Endothelial cell of umbilical vein (primary cell): ENCODE measurements around the gene NPHS1. TPM values are rescaled to one million over a fixed set of nuclear protein-coding genes. Genes with fewer than 3 reads are reported as not detected.

Experiments
- BruUV-seq: library from RNA; stranded (reverse); fragments of 400-500 nt; replicated peaks from 2 replicates; lab custom pipeline; 2021; lab: Mats Ljungman, UMichigan
- CTCF ChIA-PET: fragments of 300-600, 350-600 bp; sonication (Branson Sonifier 250); formaldehyde crosslinking; loops from one replicate; lab custom pipeline; 2021; ENCODE audit warnings: antibody characterized with exemption, inconsistent platforms; lab: Charles Lee
- POLR2A ChIA-PET: fragments of 300-600, 350-600 bp; sonication (Branson Sonifier 250); formaldehyde crosslinking; loops from one replicate; lab custom pipeline; 2021; ENCODE audit warnings: antibody characterized with exemption, inconsistent platforms; lab: Charles Lee
- DNase-seq: peaks from one replicate; pipeline ENCODE4 v3.0.0-alpha.2; 2011; ENCODE audit warnings: low read depth, low spot score
- FAIRE-seq: peaks from 2 replicates; lab custom pipeline; 2011; peaks lifted over from hg19 to GRCh38; lab: Jason Lieb, UNC
- H2AFZ ChIP-seq: 2 replicates; pipeline ENCODE4 v1.6.0; 2012; ENCODE audit warnings: low read depth, low read length, control low read depth, inconsistent platforms
- H3K27ac ChIP-seq: 2 replicates; pipeline ENCODE4 v1.5.1; 2011; ENCODE audit warnings: low read depth, mild to moderate bottlenecking, control low read depth, low read length, moderate library complexity; ENCODE audit not compliant: insufficient read depth
- H3K27me3 ChIP-seq, 2 experiments: 2 replicates each; pipeline versions ENCODE4 v1.6.0 to v1.6.1; 2011; ENCODE audit warnings: low read length in 2 of 2, mixed read lengths in 1 of 2; ENCODE audit not compliant: control insufficient read depth in 2 of 2, insufficient read depth in 2 of 2
- H3K36me3 ChIP-seq, 2 experiments: 2 replicates in 1 of 2; 3 replicates in 1 of 2; pipeline ENCODE4 v1.5.1; 2011; ENCODE audit warnings: low read length in 2 of 2, mild to moderate bottlenecking in 1 of 2, moderate library complexity in 1 of 2; ENCODE audit not compliant: control insufficient read depth in 2 of 2, insufficient read depth in 2 of 2; ENCODE audit errors: extremely low read depth in 1 of 2
- H3K4me1 ChIP-seq: 3 replicates; pipeline ENCODE4 v1.5.1; 2011; ENCODE audit warnings: mild to moderate bottlenecking, low read length; ENCODE audit not compliant: control insufficient read depth, insufficient read depth; ENCODE audit errors: extremely low read depth
- H3K4me2 ChIP-seq: 2 replicates; pipeline ENCODE4 v1.6.1; 2011; ENCODE audit warnings: low read length, control low read depth, mixed read lengths; ENCODE audit not compliant: insufficient read depth
- H3K4me3 ChIP-seq, 3 experiments: fragments of 200-600 bp in 1 of 3; sonication (generic), shearing (Covaris generic) in 1 of 3; replicated peaks in 1 of 3; 2 replicates each; pipeline ENCODE4 v1.5.1; 2011 to 2016; ENCODE audit warnings: control low read depth in 3 of 3, low read length in 3 of 3, mild to moderate bottlenecking in 2 of 3, inconsistent platforms in 1 of 3, low read depth in 1 of 3, moderate library complexity in 1 of 3; ENCODE audit not compliant: insufficient read depth in 1 of 3
- H3K79me2 ChIP-seq: 2 replicates; pipeline ENCODE4 v1.6.0; 2012; ENCODE audit warnings: low read length, inconsistent platforms; ENCODE audit not compliant: control insufficient read depth, insufficient read depth
- H3K9ac ChIP-seq: replicated peaks from 2 replicates; pipeline ENCODE3; 2011; ENCODE audit warnings: low read length, control low read depth; ENCODE audit not compliant: insufficient read depth; ENCODE audit errors: extremely low read depth
- H3K9me1 ChIP-seq: replicated peaks from 3 replicates; pipeline ENCODE4 v1.6.0; 2011; ENCODE audit warnings: mild to moderate bottlenecking, low read length; ENCODE audit not compliant: control insufficient read depth, insufficient read depth; ENCODE audit errors: extremely low read depth
- H3K9me3 ChIP-seq: replicated peaks from 2 replicates; pipeline ENCODE4 v1.5.1; 2012; ENCODE audit warnings: low read length, inconsistent platforms; ENCODE audit not compliant: control insufficient read depth, insufficient read depth
- H4K20me1 ChIP-seq: replicated peaks from 2 replicates; pipeline ENCODE3; 2011; ENCODE audit warnings: mild to moderate bottlenecking, low read length; ENCODE audit not compliant: control insufficient read depth, insufficient read depth; ENCODE audit errors: extremely low read depth
- EZH2 ChIP-seq: IDR thresholded peaks from 2 replicates; pipeline ENCODE4 v1.6.1; 2012; ENCODE audit warnings: borderline replicate concordance, low read depth, mild to moderate bottlenecking, moderate library complexity, low read length, inconsistent platforms; ENCODE audit not compliant: severe bottlenecking
- FOS ChIP-seq: IDR thresholded peaks from 2 replicates; pipeline ENCODE4 v1.6.1; 2011; ENCODE audit warnings: mild to moderate bottlenecking, low read length, moderate library complexity, borderline replicate concordance; ENCODE audit not compliant: insufficient read depth
- GATA2 ChIP-seq: IDR thresholded peaks from 2 replicates; pipeline ENCODE4 v1.7.0; 2011; ENCODE audit warnings: low read depth, mild to moderate bottlenecking, moderate library complexity, mixed read lengths, low read length; ENCODE audit not compliant: insufficient read length, insufficient read depth
- JUN ChIP-seq: IDR thresholded peaks from 2 replicates; pipeline ENCODE4 v1.6.1; 2011; ENCODE audit warnings: borderline replicate concordance, low read depth; ENCODE audit not compliant: insufficient read length, insufficient read depth
- MYC ChIP-seq: IDR thresholded peaks from one replicate; pipeline ENCODE4 v1.6.1; 2011; ENCODE audit warnings: mild to moderate bottlenecking, low read depth, low read length
- POLR2A ChIP-seq: IDR thresholded peaks from 2 replicates; pipeline ENCODE4 v1.6.1; 2012; ENCODE audit warnings: low read depth, mild to moderate bottlenecking, control low read depth, low read length
- POLR2AphosphoS5 ChIP-seq: IDR thresholded peaks from 2 replicates; pipeline ENCODE4 v1.6.1; 2012; ENCODE audit warnings: low read depth, mild to moderate bottlenecking, control low read depth, low read length, moderate library complexity; ENCODE audit not compliant: insufficient read depth
- dilution Hi-C: fragments of 300-500 bp; cut with MboI; formaldehyde crosslinking; loops from one replicate; pipeline ENCODE4 v1.15.0; 2019; ENCODE audit warnings: low sequenced_read_pairs; ENCODE audit not compliant: extremely low pct_ligation_motif_present
- intact Hi-C: fragments of 100-400 bp; cut with micrococcal nuclease; formaldehyde crosslinking; loops from one replicate; pipeline ENCODE4 v1.10.0; 2022
- polyA plus RNA-seq, 4 experiments: library from polyadenylated mRNA; depleted of rRNA in 3 of 4; stranded (reverse) in 3 of 4; unstranded in 1 of 4; fragments of >200 nt; gene quantifications; 2 replicates each; pipeline versions ENCODE4 v1.2.1 to v1.2.3, GENCODE V29; 2011 to 2012; ENCODE audit warnings: missing spikeins in 1 of 4
- total RNA-seq: library from RNA; stranded (reverse); gene quantifications from 2 replicates; pipeline ENCODE4 v1.2.3, GENCODE V29; 2021
- TF ChIP-seq, protein P1 (sequence below), 2 donors: IDR thresholded peaks; 1 replicate in 1 of 2; 2 replicates in 1 of 2; pipeline ENCODE4 v1.5.1; 2011; ENCODE audit warnings: low read length in 2 of 2, mild to moderate bottlenecking in 2 of 2, moderate library complexity in 2 of 2, control low read depth in 1 of 2, inconsistent platforms in 1 of 2, low read depth in 1 of 2; ENCODE audit not compliant: insufficient read depth in 1 of 2; ENCODE audit errors: extremely low read depth in 1 of 2
- TF ChIP-seq, protein P2 (sequence below): IDR thresholded peaks from 2 replicates; pipeline ENCODE4 v1.6.1; 2011; ENCODE audit not compliant: insufficient read depth, insufficient read length

Gene NPHS1
- total and polyA plus RNA-seq, 2 donors (not counting 3 experiments of a cell fraction or from before 2014, with no cell fraction given), result not detected

DNA sequence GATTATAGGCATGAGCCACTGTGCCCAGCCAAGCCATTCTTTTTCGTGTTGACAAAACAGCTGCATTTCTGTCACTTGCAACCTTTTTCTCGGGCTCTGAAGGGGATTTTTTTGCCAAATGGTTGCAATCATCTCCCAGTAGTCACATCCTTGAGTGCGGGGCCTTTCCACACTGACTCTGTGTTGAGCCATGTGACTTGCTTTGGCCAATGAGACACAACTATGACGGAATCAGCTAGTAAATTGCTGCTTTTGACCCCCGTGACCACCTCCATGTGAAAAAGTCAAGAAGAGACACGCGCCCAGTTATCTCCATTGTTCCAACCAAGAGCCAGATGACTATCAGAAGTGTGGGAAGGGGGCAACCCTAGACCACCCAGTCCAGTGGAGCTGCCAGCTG, 18.3 kb downstream of the NPHS1 start:
- no peak overlapping the region for H3K4me3 ChIP-seq
- no peaks in the 10 kb centered on the region for H3K4me1 ChIP-seq
- intact Hi-C loops, result no loop called here
- no peaks in the 10 kb centered on the region for H3K9me3 ChIP-seq
- CTCF ChIA-PET, result no interaction called here
- H3K4me2 ChIP-seq, result no peak overlapping the region
- H3K27ac ChIP-seq, result no peak overlapping the region
- TF ChIP-seq MYC, result no peak
- TF ChIP-seq POLR2AphosphoS5, result no peak
- TF ChIP-seq, protein P1, sequence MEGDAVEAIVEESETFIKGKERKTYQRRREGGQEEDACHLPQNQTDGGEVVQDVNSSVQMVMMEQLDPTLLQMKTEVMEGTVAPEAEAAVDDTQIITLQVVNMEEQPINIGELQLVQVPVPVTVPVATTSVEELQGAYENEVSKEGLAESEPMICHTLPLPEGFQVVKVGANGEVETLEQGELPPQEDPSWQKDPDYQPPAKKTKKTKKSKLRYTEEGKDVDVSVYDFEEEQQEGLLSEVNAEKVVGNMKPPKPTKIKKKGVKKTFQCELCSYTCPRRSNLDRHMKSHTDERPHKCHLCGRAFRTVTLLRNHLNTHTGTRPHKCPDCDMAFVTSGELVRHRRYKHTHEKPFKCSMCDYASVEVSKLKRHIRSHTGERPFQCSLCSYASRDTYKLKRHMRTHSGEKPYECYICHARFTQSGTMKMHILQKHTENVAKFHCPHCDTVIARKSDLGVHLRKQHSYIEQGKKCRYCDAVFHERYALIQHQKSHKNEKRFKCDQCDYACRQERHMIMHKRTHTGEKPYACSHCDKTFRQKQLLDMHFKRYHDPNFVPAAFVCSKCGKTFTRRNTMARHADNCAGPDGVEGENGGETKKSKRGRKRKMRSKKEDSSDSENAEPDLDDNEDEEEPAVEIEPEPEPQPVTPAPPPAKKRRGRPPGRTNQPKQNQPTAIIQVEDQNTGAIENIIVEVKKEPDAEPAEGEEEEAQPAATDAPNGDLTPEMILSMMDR (IDR thresholded peaks at IDR 0.05; ENCODE audit: extremely low read depth in 1 of 2, insufficient read depth in 1 of 2, low read depth in 1 of 2, low read length in 2 of 2), result no peak
- no peak for TF ChIP-seq GATA2
- no peak for TF ChIP-seq FOS
- TF ChIP-seq POLR2A, result no peak
- TF ChIP-seq EZH2, result no peak
- TF ChIP-seq JUN, result no peak
- TF ChIP-seq, protein P2, sequence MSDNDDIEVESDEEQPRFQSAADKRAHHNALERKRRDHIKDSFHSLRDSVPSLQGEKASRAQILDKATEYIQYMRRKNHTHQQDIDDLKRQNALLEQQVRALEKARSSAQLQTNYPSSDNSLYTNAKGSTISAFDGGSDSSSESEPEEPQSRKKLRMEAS, result no peak
- no peak overlapping the region for H2AFZ ChIP-seq
- dilution Hi-C loops, result no loop called here
- DNase-seq (no peak), FAIRE-seq (no peak)
- no peak overlapping the region for H3K9ac ChIP-seq
- H3K36me3 ChIP-seq, result no peaks in the 10 kb centered on the region
- H3K79me2 ChIP-seq, result no peaks in the 10 kb centered on the region
- no TSS peak for BruUV-seq
- H3K27me3 ChIP-seq, result no peaks in the 10 kb centered on the region
- POLR2A ChIA-PET, result no interaction called here
- H3K9me1 ChIP-seq, result no peaks in the 10 kb centered on the region
- H4K20me1 ChIP-seq, result no peaks in the 10 kb centered on the region
